LNCaP clone FGC (cell line): Measurements from ENCODE around the gene PRPF38A.
"Not testable (repeated sequence)": the region's sequence is repeated elsewhere in the genome, so short reads cannot be mapped to it uniquely, and the experiment has no call there.

Experiments used
- DNase-seq: peaks from one replicate; pipeline ENCODE4 v3.0.0-alpha.2; 2011; ENCODE audit warnings: low read depth
- H3K4me3 ChIP-seq: 2 replicates; pipeline ENCODE4 v1.5.1; 2011; ENCODE audit warnings: mild to moderate bottlenecking, low read depth, low read length, control low read depth
- TF ChIP-seq, protein P1 (sequence below): IDR thresholded peaks from 2 replicates; pipeline ENCODE4 v1.5.1; 2012; ENCODE audit warnings: mild to moderate bottlenecking; ENCODE audit not compliant: control insufficient read depth, insufficient read depth; ENCODE audit errors: extremely low read depth

The PRPF38A gene

DNA sequence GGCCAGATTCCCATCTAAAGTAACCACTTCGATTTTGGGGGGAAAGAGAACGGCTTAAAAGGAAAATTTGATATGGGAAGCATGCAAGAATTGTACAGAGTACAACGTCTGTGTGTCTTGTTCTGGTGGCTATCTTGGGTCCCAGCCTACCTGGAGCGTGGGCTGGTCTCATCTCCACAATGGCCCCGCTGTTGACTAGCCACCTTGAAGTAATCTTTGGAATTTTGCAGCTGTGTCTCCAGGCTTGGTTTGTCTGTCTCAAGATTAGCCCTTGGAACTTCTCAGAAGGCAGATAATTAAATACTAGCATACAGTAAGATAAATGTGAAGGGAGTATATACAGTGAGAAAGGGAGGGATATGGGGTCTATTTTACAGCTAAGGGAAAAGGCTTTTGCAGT, 37.1 kb upstream of the PRPF38A start:
- TF ChIP-seq, protein P1, sequence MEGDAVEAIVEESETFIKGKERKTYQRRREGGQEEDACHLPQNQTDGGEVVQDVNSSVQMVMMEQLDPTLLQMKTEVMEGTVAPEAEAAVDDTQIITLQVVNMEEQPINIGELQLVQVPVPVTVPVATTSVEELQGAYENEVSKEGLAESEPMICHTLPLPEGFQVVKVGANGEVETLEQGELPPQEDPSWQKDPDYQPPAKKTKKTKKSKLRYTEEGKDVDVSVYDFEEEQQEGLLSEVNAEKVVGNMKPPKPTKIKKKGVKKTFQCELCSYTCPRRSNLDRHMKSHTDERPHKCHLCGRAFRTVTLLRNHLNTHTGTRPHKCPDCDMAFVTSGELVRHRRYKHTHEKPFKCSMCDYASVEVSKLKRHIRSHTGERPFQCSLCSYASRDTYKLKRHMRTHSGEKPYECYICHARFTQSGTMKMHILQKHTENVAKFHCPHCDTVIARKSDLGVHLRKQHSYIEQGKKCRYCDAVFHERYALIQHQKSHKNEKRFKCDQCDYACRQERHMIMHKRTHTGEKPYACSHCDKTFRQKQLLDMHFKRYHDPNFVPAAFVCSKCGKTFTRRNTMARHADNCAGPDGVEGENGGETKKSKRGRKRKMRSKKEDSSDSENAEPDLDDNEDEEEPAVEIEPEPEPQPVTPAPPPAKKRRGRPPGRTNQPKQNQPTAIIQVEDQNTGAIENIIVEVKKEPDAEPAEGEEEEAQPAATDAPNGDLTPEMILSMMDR = no peak
- no peak for DNase-seq
- H3K4me3 ChIP-seq = no peak overlapping the region

DNA sequence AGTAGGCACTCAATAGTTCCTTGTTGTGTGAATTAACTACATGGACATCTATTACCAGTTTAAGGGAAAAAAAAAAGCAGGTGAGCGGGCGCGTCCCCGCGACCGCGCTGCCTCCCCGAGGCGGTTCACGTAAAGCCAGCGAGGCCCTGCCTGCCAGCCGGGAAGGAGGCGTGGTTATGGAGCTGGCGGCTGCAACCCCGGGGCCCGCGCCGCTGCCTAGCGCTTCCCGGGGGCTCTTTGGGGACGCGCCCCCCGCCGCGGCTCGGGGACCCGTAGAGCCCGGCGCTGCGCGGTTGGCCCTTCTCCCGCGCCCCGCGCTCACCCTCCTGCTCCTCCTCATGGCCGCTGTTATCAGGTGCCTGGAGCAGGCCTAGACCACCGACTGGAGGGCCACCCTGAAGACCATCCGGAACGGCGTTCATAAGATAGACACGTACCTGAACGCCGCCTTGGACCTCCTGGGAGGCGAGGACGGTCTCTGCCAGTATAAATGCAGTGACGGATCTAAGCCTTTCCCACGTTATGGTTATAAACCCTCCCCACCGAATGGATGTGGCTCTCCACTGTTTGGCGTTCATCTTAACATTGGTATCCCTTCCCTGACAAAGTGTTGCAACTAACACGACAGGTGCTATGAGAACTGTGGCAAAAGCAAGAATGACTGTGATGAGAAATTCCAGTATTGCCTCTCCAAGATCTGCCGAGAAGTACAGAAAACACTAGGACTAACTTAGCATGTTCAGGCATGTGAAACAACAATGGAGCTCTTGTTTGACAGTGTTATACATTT, 35.8 kb upstream of the PRPF38A start:
- peak; percentile 13 for DNase-seq
- TF ChIP-seq, protein P1 = peak; percentile 42
- peak overlapping the region; percentile 51 for H3K4me3 ChIP-seq

DNA sequence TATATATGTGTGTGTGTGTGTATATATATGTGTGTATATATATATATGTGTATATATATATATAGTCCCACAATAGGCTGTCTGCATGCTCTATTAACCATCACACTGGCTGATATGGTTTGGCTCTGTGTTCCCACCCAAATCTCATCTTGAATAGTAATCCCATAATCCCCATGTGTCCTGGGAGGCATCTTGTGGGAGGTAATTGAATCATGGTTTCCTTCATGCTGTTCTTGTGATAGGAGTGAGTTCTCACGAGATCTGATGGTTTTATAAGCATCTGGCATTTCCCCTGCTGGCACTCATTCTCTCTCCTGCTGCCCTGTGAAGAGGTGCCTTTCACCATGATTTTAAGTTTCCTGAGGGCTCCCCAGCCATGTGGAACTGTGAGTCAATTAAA, 34.6 kb upstream of the PRPF38A start:
- not testable (repeated sequence) for H3K4me3 ChIP-seq, DNase-seq

DNA sequence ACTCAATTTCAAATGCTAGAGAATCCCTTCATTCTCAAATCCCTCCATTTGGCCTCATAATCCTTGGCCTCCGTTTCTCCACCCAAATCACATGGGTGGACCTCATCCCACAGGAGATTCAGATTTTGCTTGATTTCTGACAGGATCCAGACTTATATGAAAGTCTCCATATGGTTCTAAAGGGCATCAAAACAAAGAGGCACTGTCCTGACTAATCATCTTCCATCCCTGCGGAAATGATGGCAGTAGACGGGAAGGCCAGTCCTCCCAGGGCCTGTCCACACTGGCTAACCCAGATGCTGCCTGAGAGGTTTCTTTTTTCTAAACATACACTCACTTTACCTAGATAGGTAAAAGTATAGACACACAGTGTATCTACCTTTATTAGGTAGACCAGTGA, 19.0 kb upstream of the PRPF38A start:
- DNase-seq = no peak
- TF ChIP-seq, protein P1 = no peak
- no peak overlapping the region for H3K4me3 ChIP-seq

DNA sequence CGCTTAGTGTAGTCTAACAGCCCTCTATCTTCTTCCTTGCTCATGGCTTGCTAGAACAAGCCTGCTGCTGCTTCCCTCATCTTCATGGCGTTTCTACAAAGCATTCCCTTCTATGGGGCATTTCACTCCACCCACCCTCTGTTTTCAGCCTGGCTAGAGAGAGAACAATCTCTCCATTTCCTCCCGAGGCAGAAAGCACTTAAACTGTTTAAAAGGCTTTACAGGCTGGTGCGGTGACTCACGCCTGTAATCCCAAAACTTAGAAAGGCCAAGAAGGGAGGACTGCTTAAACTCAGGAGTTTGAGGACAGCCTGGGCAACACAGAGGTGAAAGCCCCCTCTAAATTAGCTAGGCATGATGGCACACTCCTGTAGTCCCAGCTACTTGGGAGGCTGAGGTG, 17.9 kb upstream of the PRPF38A start:
- no peak for DNase-seq
- H3K4me3 ChIP-seq = no peak overlapping the region
- TF ChIP-seq, protein P1 = no peak

DNA sequence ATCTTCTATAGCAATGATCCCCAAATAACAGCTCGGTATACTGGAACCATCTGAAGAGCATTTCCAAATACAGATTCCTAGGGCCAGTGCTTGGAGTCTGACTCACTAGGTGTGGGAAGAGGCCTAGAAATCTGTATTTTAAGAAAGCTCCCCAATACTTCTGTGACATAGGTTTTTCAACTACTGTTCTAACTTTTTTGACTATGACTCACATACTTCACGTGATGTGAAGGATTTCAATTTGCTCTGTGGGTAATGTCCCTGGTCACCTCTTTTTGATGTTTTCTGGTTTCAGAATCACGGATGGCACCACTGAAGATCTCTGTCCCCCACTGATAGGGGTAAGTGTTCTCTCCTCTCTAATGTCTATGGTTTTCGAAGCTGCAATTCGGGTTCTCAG, 11.2 kb upstream of the PRPF38A start:
- TF ChIP-seq, protein P1 = no peak
- DNase-seq = no peak
- no peak overlapping the region for H3K4me3 ChIP-seq

DNA sequence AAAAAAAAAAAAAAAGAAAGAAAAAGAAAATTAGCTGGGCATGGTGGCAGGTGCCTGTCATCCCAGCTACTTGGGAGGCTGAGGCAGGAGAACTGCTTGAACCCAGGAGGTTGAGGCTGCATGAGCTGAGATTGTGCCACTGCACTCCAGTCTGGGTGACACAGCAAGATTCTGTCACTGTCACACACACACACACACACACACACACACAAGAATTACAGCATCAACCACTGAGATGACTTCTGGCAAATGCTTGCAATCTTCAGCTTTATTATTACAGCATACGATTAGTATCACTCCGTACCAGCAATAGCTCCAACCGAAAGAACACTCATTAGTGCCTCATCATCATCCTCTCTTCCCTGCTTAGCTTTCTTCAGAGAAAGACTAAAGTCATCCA, 4.8 kb upstream of the PRPF38A start:
- H3K4me3 ChIP-seq = no peak overlapping the region
- TF ChIP-seq, protein P1 = no peak
- no peak for DNase-seq
